Midbrain (tissue), 1 donor: ENCODE measurements around the gene ZACN.
"Not testable (repeated sequence)": the region's sequence is repeated elsewhere in the genome, so short reads cannot be mapped to it uniquely, and the experiment has no call there.

Source experiments
- DNase-seq: peaks from one replicate; lab custom pipeline; 2025; lab: John Stamatoyannopoulos, UW

The ZACN gene

GRCh38 chr17:76054112-76054476 lies 24.9 kb upstream of the ZACN start:
- no peak for DNase-seq

- DNase-seq = no peak
Observed at GRCh38 chr17:76056882-76057281, 22.1 kb upstream of the ZACN start.

GRCh38 chr17:76058264-76058663 lies 20.7 kb upstream of the ZACN start:
- not testable (repeated sequence) for DNase-seq

GRCh38 chr17:76063875-76064546 lies 15.0 kb upstream of the ZACN start:
- DNase-seq = no peak

GRCh38 chr17:76065775-76066174 lies 13.2 kb upstream of the ZACN start:
- no peak for DNase-seq

GRCh38 chr17:76071531-76072147 lies 7.3 kb upstream of the ZACN start:
- no peak for DNase-seq

GRCh38 chr17:76072148-76072858 lies 6.7 kb upstream of the ZACN start, which contains the start of gene SRP68:
SRP68 (minus strand) TSS chr17:76072517; CDS start chr17:76072491, 26 bp downstream.
- DNase-seq = peak; percentile 95

- DNase-seq = no peak
Observed at GRCh38 chr17:76074390-76075363, 4.3 kb upstream of the ZACN start, which contains the start of gene GALR2. GALR2 (plus strand) TSS chr17:76074781; CDS start chr17:76074884, 103 bp downstream.

GRCh38 chr17:76075364-76076145 lies 3.4 kb upstream of the ZACN start:
- no peak for DNase-seq

GRCh38 chr17:76076146-76076764 lies 2.7 kb upstream of the ZACN start:
- no peak for DNase-seq

- no peak for DNase-seq
Observed at GRCh38 chr17:76076765-76077583, 2.0 kb upstream of the ZACN start.

GRCh38 chr17:76077584-76078110 lies 1.3 kb upstream of the ZACN start:
- no peak for DNase-seq

GRCh38 chr17:76078370-76078769 lies 612 bp upstream of the ZACN start:
- not testable (repeated sequence) for DNase-seq

- DNase-seq = no peak
Observed at GRCh38 chr17:76079535-76079955, 563 bp downstream of the ZACN start.

GRCh38 chr17:76079956-76080767 lies 1.2 kb downstream of the ZACN start:
- DNase-seq = no peak

- DNase-seq = no peak
Observed at GRCh38 chr17:76080768-76081287, 1.8 kb downstream of the ZACN start.

- DNase-seq = no peak
Observed at GRCh38 chr17:76081295-76082210, 2.6 kb downstream of the ZACN start.
